NCI-H128 (cell line): Measurements from ENCODE around the gene SDK2.

Experiments
- DNase-seq: peaks from one replicate; lab custom pipeline; 2025; ENCODE audit not compliant: unreplicated experiment; lab: John Stamatoyannopoulos, UW

Gene SDK2

GRCh38 chr17:73564843-73565242 lies 79.4 kb downstream of the SDK2 start:
- no peak for DNase-seq

- no peak for DNase-seq
Measured at GRCh38 chr17:73562896-73563295, 81.3 kb downstream of the SDK2 start.

- DNase-seq: no peak
Measured at GRCh38 chr17:73561111-73561510, 83.1 kb downstream of the SDK2 start.

GRCh38 chr17:73560661-73561060 lies 83.6 kb downstream of the SDK2 start:
- DNase-seq: no peak

- DNase-seq: no peak
Measured at GRCh38 chr17:73559532-73559931, 84.7 kb downstream of the SDK2 start.

DNA sequence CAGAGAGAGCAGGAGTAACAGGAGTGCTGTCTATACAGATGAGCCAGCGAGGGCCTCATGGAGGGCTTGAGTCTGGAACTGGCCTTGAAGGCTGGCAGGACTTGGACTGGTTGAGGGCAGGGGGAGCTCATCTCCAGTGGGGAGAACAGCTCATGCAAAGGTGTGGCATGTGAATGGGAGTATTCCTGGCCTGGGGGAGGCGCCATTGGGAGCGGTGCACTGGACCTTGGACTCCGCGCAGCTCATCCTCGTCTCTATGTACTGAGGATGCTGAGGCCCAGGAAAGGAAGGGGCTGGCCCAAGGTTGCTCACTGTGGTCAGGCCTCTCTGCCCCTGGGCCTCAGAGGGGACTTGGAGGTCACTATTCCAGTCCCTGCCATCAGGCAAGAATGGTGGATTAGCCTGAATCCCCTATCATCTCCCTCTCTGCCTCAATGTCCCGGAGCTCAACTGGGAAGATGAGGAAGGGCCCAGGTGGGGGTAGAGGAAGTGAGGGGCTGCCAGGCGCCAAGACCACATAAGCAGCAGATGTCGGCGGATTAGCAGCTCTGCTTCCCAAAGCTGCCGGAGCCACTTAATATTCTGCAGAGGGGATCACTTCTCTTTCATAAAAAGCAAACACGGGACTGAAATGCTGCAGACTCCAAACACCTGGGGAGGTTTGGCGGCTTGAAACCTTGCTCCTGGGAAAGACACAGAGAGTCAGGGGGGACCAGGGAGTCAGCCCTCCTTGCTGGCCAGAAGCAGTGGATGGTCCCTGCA lies 88.9 kb downstream of the SDK2 start:
- DNase-seq: no peak

GRCh38 chr17:73554498-73554897 lies 89.7 kb downstream of the SDK2 start:
- no peak for DNase-seq

DNA sequence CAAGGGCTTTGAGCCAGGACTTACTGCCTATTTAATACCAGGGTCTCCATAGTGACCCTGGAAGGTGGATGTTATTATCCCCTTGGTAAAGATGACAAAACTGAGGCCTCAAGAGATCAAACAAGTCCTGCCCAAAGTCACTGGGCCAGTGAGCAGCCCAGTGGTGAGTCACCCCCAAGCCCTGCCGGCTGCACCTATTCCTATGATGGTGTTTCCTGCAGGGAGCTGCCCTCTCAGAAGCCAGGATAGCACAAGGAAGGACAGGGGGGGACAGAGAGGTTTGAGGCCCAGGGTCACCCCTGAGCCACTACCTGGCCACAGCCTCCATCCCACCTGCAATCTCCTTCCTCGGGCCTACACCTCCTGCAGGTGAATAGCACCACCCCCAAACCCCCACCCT lies 90.9 kb downstream of the SDK2 start:
- DNase-seq: no peak

DNA sequence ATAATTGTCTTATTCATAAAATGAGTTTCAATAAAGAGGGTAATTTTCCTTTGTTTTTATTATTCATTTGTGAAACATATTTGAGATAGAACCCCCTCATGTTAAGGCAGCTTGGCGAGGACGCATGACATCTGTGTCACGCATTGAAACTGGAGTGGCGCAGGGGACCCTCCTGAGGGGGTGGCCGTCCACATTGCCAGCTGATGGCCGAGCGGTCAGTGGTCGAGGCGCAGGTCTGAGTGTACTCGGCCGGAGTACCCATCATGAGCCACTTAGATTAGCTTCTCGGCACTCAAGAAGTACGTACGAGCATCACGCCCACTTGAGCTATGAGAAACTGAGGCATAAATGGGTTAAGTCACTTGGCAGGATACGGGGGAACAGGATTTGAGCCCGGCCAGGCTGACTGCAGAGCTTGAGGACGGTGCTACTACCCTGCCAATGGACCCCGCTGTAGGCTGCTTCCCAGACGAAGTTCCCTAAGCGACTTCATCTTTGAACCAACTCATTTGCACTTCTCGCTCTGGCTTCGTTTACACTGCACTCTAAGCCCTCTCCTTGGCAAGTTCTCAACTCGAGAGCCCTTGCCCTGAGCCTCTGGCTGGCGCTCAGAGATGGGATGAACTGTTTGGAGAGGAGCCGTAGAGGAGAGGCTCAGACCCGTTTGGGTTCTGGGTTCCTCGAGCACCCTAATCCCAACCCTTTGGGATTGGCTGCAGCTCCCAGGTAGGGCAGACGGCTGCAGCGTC lies 91.8 kb downstream of the SDK2 start:
- no peak for DNase-seq

DNA sequence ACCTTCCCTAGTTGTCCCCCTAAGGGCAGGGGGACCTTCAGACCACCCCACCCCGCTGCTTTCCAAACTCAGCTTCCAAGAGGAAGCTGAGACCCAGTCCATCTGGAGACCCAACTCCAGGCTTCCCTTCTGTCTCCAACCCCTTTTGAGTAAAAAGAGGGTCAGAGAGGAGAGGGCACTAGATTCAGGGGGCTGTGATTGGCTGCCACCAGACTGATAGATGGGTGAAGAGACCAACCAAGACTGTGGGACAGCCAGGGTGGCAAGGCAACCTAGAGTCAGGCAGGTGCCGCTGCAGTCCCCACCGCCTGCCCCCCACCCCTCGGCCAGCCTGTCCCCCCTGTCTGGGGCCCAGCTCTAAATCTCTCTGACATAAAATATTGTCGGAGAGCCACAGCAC lies 92.5 kb downstream of the SDK2 start:
- DNase-seq: no peak

- DNase-seq: no peak
Measured at GRCh38 chr17:73551144-73551543, 93.1 kb downstream of the SDK2 start.

- no peak for DNase-seq
Measured at GRCh38 chr17:73550556-73550955, 93.7 kb downstream of the SDK2 start.

DNA sequence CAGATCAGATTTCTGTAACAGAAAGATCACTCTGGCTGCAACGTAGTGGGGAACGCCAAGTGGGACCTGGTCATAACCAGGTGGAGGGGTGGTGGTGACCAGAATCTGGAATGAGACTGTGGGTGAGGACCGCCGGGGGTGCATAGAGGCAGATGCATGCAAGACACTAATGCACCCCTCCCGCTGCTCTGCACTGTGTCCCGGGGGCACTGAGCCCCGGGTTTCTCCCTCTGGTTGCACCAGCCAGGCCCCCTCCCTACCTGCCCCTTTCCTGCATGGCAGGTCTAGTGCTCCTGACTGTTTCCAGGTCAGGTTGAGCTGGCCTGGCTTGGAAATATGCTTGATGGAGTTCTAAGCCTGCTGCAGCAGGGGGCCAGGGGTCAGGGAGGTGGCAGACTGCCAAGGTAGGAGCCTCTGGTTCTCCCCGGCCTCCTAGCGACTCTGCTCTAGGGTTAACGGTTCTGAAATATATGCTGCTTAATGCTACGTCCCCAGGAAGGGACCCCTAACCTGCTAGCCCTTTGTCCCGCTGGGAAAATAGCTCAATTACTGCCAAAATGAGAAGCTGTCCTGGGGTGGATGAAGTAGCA lies 94.3 kb downstream of the SDK2 start:
- no peak for DNase-seq

DNA sequence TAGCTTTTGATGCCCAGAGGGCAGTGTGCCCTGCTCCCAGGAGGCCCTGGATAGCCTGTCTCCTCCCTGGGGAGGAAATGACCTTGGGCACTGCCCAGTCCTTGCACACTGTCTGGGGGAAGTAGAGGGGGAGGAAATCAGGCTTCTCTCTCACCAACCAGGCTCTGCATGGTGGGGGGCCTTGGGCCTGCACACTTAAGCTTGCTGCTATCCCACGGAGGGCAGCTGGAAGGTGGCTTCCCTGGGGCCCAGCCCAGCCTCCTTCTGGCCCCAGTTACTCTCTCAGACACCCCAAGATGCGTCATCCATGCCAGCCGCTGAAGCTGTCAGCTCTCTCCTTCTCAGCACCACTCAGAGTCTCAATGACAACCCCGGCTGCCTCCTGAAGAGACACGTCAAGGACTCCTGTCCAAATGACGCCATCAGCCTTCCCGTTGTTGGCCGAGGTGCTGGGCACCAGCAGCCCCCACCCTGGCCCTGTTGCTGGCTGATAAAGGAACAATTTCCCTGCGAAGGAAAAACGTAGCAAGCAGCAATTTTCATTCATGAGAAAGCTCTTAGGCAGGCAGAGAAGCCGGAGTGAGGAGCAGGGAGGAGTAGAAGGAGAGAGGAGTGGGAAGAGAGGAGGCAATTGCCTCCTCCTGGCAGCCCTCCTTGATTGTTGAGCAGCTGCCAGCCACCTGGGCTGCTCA lies 95.5 kb downstream of the SDK2 start:
- DNase-seq: no peak

DNA sequence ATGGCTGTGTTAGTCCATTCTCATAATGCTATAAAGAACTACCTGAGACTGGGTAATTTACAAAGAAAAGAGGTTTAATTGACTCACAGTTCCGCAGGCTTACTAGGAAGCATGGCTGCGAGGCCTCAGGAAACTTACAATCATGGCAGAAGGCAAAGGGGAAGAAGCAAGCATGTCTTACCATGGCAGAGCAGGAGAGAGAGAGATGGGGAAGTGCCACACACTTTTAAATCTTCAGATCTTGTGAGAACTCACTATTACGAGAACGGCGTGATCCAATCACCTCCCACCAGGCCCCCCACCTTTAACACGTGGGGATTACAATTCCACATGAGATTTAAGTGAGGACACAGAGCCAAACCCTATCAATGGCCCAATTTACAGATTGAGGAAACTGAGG lies 96.5 kb downstream of the SDK2 start:
- DNase-seq: no peak

DNA sequence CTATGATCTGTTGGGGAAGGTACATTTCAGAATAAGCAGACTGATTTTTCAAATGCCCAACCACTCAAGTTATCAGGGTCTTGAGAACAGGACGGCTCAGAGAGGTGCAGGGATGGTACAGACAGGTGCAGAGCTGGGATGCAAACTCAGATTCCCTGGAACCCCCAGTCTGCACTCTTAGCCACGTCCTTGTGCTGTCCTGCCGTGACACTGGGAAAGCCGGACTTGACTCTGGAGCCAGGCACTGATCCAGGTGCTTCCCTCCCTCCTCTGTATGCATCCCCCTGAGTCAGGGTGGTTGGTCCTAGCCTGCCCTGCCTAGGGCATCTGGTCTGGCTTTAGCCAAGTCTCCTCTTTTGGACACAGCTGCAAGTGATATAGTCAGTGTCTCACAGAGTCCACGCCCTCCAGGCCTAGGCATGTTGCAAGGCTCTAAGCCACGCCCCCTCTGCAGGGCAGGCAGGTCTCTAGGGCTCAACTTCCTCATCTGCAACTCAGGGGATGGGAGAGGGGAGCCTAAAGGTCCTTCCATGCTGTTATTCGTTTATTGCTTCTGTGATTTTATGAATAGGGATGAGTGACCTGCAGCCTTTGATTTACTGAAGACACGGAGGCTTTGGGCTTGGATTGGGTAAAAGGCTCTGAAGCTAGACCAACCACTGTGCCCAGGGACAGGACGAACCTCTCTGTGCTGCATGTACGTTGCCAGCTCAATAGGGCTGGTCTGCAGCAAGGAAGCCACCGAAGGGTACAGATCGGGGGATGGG lies 97.3 kb downstream of the SDK2 start:
- DNase-seq: no peak

GRCh38 chr17:73546114-73546513 lies 98.1 kb downstream of the SDK2 start:
- DNase-seq: no peak

GRCh38 chr17:73545109-73546032 lies 98.9 kb downstream of the SDK2 start:
- DNase-seq: no peak

GRCh38 chr17:73544333-73544732 lies 99.9 kb downstream of the SDK2 start:
- DNase-seq: no peak

DNA sequence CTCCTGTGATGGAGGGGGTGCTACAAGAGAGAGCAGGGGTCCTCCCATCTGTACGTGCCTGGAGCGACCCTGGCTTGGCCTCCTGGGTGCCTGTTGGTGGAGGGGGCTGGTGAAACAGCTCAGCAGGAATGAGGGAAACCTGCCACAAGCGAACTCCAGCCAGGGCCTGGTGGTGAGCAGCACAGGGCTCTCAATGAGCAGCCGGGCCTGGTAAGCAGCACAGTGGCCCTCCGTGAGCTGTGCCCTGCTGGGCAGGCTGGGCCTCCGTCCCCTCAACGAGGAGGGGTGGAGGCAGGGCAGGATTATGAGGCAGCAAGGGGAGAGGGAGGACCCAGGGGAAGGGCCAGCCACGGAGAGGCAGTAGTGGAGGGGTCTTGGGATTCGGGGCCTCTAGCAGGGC lies 101.9 kb downstream of the SDK2 start:
- no peak for DNase-seq
